ENCODE measurements around the gene DCLK2. TPM values are rescaled to one million over a fixed set of nuclear protein-coding genes. Genes with fewer than 3 reads are reported as not detected.
A peak's percentile ranks its signal among the peaks of the same experiment; 100 is the strongest.

DCLK2 gene
- total and polyA plus RNA-seq, 4 donors = 2.4 to 17.9 (median 12.7) TPM

DNA sequence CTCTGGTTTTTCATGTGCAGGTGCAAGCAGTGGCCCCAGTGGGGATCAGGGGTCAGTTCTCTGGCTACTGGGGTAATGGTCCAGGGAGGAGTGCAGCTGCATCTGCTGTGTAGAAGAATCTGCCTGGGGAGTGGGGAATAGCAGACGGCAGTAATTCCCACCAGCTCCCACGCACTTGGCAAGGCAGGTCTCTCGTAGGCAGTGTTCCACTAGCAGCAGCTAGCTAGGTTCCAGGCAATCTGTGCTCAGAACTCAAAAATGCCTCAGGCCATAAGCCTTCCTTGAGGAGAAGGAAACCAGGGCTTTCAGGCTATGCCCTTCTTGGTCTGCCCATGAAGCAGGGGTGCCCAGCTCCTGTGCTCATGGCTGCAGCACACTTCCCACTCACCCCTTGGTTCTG lies 38.8 kb downstream of the DCLK2 start:
- ATAC-seq (ENCODE audit: low FRiP score) (peak; percentile 55), DNase-seq (peak; percentile 69 to 83)
- Histone ChIP-seq H3K4me1 (ENCODE audit: control insufficient read depth in 1 of 2, insufficient read depth in 2 of 2, low read length in 2 of 2) (peaks cover 2 to 5% of the 10 kb centered on the region in 2 donors), H3K27me3 (ENCODE audit: control insufficient read depth in 1 of 2, insufficient read depth in 2 of 2, low read length in 1 of 2) (no peaks in the 10 kb centered on the region), H3K4me3 (ENCODE audit: low read length in 2 of 2) (no peak overlapping the region), H3K27ac (ENCODE audit: low read depth in 1 of 2, low read length in 2 of 2) (peak overlapping the region in 1 of 2 donors; percentile 65), H3K9me3 (ENCODE audit: control insufficient read depth, low read length) (no peaks in the 10 kb centered on the region), H3K36me3 (ENCODE audit: control insufficient read depth in 1 of 2, insufficient read depth in 2 of 2, low read length in 1 of 2) (no peaks in the 10 kb centered on the region)
- intact Hi-C loops (cut with DNase I) = loop anchor here in 1 of 2 donors (5.0 kb wide), 1 partner anchor 40 kb away; the partner anchor contains the start of gene DCLK2
- 2 to 6% methylated on average over 3 of the region's 3 CpGs for WGBS, 2 donors

DNA sequence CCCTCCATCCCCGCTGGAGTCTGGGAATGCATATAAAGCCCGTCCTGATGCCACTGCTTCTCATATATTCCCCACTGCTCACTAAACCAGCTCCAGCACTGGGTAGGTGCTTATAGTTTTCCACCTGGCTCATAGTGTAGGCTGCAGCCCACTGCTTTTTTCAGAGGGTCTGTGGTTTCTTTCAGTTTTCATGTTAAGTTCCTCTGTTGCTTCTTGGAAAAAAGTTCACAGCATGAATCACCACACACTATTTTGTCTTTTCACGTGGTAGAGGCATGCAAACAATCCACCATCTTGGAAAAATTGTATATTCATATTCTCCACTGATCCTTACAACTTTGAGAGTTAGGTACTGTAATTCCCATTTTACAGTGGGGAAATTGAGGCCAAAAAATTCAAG lies 39.4 kb downstream of the DCLK2 start:
- peak overlapping the region in 1 of 2 donors; percentile 65 for H3K27ac ChIP-seq (ENCODE audit: low read depth in 1 of 2, low read length in 2 of 2)
- intact Hi-C loops (cut with DNase I) = loop anchor here in 1 of 2 donors (5.0 kb wide), 1 partner anchor 40 kb away; the partner anchor contains the start of gene DCLK2
- H3K9me3 ChIP-seq (ENCODE audit: control insufficient read depth, low read length) = no peaks in the 10 kb centered on the region
- WGBS, 2 donors = 59 to 60% methylated on average over 3 of the region's 3 CpGs
- peaks cover 2 to 5% of the 10 kb centered on the region in 2 donors for H3K4me1 ChIP-seq (ENCODE audit: control insufficient read depth in 1 of 2, insufficient read depth in 2 of 2, low read length in 2 of 2)
- no peak overlapping the region for H3K4me3 ChIP-seq (ENCODE audit: low read length in 2 of 2)
- no peak for ATAC-seq (ENCODE audit: low FRiP score)
- no peaks in the 10 kb centered on the region for H3K27me3 ChIP-seq (ENCODE audit: control insufficient read depth in 1 of 2, insufficient read depth in 2 of 2, low read length in 1 of 2)
- H3K36me3 ChIP-seq (ENCODE audit: control insufficient read depth in 1 of 2, insufficient read depth in 2 of 2, low read length in 1 of 2) = no peaks in the 10 kb centered on the region
- DNase-seq = no peak

DNA sequence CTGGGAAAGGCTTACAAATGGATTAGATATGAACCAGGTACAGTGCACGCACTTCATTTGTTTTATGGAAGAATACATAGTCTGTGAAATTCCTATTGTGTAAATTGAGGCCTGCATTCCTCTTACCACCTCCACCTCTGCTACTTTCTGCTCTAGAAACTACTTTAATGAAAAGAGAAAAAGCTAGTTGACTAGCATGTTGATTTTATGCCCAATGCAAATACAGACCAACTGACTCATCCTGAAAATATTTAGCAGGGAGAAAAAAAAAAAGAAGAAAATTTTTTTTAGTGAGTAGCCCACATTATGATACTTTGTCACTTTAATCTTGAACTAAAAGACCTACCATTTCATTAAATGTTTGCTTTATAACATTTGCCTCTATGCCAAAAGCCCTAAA lies 41.2 kb downstream of the DCLK2 start:
- Histone ChIP-seq H3K27ac (ENCODE audit: low read depth in 1 of 2, low read length in 2 of 2) (no peak overlapping the region), H3K9me3 (ENCODE audit: control insufficient read depth, low read length) (no peaks in the 10 kb centered on the region), H3K27me3 (ENCODE audit: control insufficient read depth in 1 of 2, insufficient read depth in 2 of 2, low read length in 1 of 2) (no peaks in the 10 kb centered on the region), H3K4me3 (ENCODE audit: low read length in 2 of 2) (no peak overlapping the region), H3K36me3 (ENCODE audit: control insufficient read depth in 1 of 2, insufficient read depth in 2 of 2, low read length in 1 of 2) (no peaks in the 10 kb centered on the region), H3K4me1 (ENCODE audit: control insufficient read depth in 1 of 2, insufficient read depth in 2 of 2, low read length in 2 of 2) (peaks cover 2 to 5% of the 10 kb centered on the region in 2 donors)
- 78 to 83% methylated on average over 1 of the region's 1 CpG for WGBS, 2 donors
- no peak for ATAC-seq (ENCODE audit: low FRiP score)
- intact Hi-C loops (cut with DNase I) = loop anchor here in 1 of 2 donors (5.0 kb wide), 1 partner anchor 42 kb away; the partner anchor contains the start of gene DCLK2
- no peak for DNase-seq

DNA sequence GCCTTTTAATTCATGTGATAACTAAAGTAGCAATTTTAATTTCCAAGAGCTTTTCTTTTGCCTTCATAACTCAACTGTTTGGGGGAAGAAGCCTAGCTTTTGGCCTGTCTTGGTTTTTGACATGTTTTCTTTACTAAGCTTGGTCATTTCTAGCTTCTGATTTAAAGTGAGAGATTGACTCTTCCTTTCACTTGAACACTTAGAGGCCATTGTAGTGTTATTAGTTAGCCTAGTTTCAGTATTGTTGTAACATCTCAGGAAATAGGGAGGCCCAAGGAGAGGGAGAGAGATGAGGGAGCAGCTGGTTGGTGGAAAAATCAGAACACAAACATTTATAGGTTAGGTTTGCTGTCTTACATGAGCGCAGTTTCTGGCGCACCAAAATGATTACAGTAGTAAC lies 44.8 kb downstream of the DCLK2 start:
- Histone ChIP-seq H3K4me3 (ENCODE audit: low read length in 2 of 2) (no peak overlapping the region), H3K4me1 (ENCODE audit: control insufficient read depth in 1 of 2, insufficient read depth in 2 of 2, low read length in 2 of 2) (peaks cover 0 to 3% of the 10 kb centered on the region in 2 donors), H3K9me3 (ENCODE audit: control insufficient read depth, low read length) (no peaks in the 10 kb centered on the region), H3K36me3 (ENCODE audit: control insufficient read depth in 1 of 2, insufficient read depth in 2 of 2, low read length in 1 of 2) (no peaks in the 10 kb centered on the region), H3K27me3 (ENCODE audit: control insufficient read depth in 1 of 2, insufficient read depth in 2 of 2, low read length in 1 of 2) (no peaks in the 10 kb centered on the region), H3K27ac (ENCODE audit: low read depth in 1 of 2, low read length in 2 of 2) (no peak overlapping the region)
- intact Hi-C loops (cut with DNase I) = no loop called here
- DNase-seq (no peak), ATAC-seq (ENCODE audit: low FRiP score) (no peak)
- 97 to 99% methylated on average over 2 of the region's 2 CpGs for WGBS, 2 donors

DNA sequence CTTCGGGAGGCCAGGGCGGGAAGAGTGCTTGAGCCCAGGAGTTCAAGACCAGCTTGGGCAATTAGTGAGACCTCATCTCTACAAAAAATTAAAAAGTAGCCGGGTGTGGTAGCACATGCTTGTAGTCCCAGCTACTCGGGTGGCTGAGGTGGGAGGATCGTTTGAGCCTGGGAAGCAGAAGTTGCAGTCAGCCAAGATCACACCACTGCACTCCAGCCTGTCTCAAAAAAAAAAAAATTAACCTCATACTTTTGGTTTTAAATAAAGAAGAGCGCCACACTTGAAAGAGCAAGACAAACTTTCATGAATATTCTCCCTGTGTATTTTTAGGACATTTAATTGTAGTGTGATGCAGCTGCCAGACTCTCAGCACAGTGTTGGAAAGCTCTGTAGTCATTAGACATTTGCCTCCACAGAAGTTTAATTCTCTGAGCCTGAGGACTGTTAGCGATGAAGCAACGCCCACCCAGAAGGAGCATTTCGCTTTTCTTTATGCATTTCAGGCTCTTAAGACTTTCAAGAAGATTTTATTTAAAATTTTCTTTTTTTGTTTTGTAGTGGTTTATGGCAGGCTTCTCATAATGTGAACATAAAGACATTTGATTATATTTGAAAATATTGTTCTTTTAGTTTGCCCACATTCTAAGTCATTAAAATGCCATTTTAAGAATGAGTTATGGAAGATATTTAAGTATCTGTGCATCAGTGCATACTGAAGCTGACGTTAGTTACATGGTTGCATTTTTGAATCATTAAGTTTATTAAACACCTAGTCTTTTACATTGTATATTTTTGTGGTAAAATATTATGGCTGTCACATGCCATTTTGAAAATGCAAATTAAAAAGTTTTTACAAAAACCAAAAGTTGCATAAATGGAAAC lies 45.8 kb downstream of the DCLK2 start:
- no peak for ATAC-seq (ENCODE audit: low FRiP score)
- 81 to 89% methylated on average over 10 of the region's 10 CpGs for WGBS, 2 donors

DNA sequence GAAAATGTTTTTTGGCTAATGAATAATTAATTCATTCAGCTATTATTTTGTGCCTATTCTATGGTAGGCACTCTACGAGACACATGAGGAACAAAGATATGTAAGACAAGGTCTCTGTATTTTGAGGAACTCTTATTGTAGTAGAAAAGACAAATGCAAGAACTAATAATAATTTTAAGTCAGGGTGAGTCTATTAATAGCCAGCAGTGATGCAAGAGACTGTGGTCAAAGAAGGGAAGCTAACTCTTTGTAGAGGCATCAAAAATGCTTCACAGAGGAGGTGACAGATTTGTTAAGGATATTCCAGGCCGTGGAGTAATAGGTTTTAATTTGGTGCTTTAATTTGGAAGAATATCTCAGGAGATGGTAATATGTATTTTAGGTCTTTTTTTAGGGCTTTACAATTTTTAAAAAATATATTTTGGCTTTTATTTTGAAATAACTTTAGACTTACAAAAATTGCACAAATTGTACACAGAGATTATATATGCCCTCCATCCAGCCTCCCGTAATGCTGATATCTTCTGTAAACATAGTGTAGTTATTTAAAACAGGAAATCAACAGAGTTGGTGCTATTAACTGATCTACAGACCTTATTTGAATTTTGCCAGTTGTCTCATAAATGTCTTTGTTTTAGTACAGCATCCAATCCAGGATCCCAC lies 48.1 kb downstream of the DCLK2 start:
- H3K27me3 ChIP-seq (ENCODE audit: control insufficient read depth in 1 of 2, insufficient read depth in 2 of 2, low read length in 1 of 2) = no peaks in the 10 kb centered on the region
- intact Hi-C loops (cut with DNase I) = no loop called here
- no peak overlapping the region for H3K4me3 ChIP-seq (ENCODE audit: low read length in 2 of 2)
- H3K27ac ChIP-seq (ENCODE audit: low read depth in 1 of 2, low read length in 2 of 2) = no peak overlapping the region
- ATAC-seq (ENCODE audit: low FRiP score) (no peak), DNase-seq (no peak)
- no peaks in the 10 kb centered on the region for H3K36me3 ChIP-seq (ENCODE audit: control insufficient read depth in 1 of 2, insufficient read depth in 2 of 2, low read length in 1 of 2)
- H3K9me3 ChIP-seq (ENCODE audit: control insufficient read depth, low read length) = no peaks in the 10 kb centered on the region
- WGBS, 2 donors = 26 to 30% methylated on average over 3 of the region's 3 CpGs
- peaks cover 0 to 3% of the 10 kb centered on the region in 2 donors for H3K4me1 ChIP-seq (ENCODE audit: control insufficient read depth in 1 of 2, insufficient read depth in 2 of 2, low read length in 2 of 2)

More for the DNA sequence above, 45.8 kb downstream of the DCLK2 start:
- H3K36me3 ChIP-seq (ENCODE audit: control insufficient read depth in 1 of 2, insufficient read depth in 2 of 2, low read length in 1 of 2) = no peaks in the 10 kb centered on the region
- H3K9me3 ChIP-seq (ENCODE audit: control insufficient read depth, low read length) = no peaks in the 10 kb centered on the region
- intact Hi-C loops (cut with DNase I) = no loop called here
- H3K27ac ChIP-seq (ENCODE audit: low read depth in 1 of 2, low read length in 2 of 2) = no peak overlapping the region
- no peak for DNase-seq
- no peak overlapping the region for H3K4me3 ChIP-seq (ENCODE audit: low read length in 2 of 2)
- no peaks in the 10 kb centered on the region for H3K27me3 ChIP-seq (ENCODE audit: control insufficient read depth in 1 of 2, insufficient read depth in 2 of 2, low read length in 1 of 2)
- peaks cover 0 to 3% of the 10 kb centered on the region in 2 donors for H3K4me1 ChIP-seq (ENCODE audit: control insufficient read depth in 1 of 2, insufficient read depth in 2 of 2, low read length in 2 of 2)

DNA sequence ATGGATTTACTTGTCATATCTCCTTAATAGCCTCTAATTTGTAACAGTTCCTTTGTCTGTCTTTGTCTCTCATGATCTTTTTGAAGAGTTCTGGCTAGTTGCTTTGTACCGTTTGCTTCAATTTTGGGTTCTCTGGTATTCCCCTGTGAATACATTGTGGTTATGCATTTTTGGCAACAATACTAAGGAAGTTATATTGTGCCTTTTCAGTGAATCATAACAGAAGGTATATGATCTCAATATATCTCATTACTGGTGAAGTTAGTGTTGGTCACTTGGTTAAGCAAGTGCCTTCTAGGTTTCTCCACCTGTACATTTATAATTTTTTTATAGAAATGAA lies 48.6 kb downstream of the DCLK2 start:
- no peak overlapping the region for H3K4me3 ChIP-seq (ENCODE audit: low read length in 2 of 2)
- peaks cover 0 to 3% of the 10 kb centered on the region in 2 donors for H3K4me1 ChIP-seq (ENCODE audit: control insufficient read depth in 1 of 2, insufficient read depth in 2 of 2, low read length in 2 of 2)
- H3K36me3 ChIP-seq (ENCODE audit: control insufficient read depth in 1 of 2, insufficient read depth in 2 of 2, low read length in 1 of 2) = no peaks in the 10 kb centered on the region
- 9 to 16% methylated on average over 1 of the region's 1 CpG for WGBS, 2 donors
- no peak for ATAC-seq (ENCODE audit: low FRiP score)
- no peak for DNase-seq
- no peak overlapping the region for H3K27ac ChIP-seq (ENCODE audit: low read depth in 1 of 2, low read length in 2 of 2)
- no peaks in the 10 kb centered on the region for H3K9me3 ChIP-seq (ENCODE audit: control insufficient read depth, low read length)
- intact Hi-C loops (cut with DNase I) = no loop called here
- H3K27me3 ChIP-seq (ENCODE audit: control insufficient read depth in 1 of 2, insufficient read depth in 2 of 2, low read length in 1 of 2) = no peaks in the 10 kb centered on the region

DNA sequence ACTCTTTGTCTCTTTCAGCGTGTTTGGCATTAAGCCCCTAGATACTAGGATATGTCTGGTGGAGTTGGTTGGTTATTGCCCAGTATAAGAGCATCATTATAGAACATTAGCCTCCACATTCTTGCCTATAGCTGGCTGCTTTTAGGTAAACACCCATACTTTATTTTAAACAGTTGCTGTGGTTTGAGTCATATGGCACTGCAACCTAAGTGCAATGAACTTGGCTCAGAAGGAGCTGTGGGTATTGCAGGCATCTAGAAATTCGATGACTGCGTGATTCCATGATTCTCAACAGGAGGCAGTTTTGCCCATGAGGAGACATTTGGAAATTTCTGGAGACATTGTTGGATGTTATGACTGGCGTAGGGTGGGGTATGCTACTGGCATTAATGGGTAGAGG lies 49.5 kb downstream of the DCLK2 start:
- WGBS, 2 donors = 95 to 97% methylated on average over 4 of the region's 4 CpGs
- intact Hi-C loops (cut with DNase I) = no loop called here
- Histone ChIP-seq H3K36me3 (ENCODE audit: control insufficient read depth in 1 of 2, insufficient read depth in 2 of 2, low read length in 1 of 2) (no peaks in the 10 kb centered on the region), H3K4me3 (ENCODE audit: low read length in 2 of 2) (no peak overlapping the region), H3K4me1 (ENCODE audit: control insufficient read depth in 1 of 2, insufficient read depth in 2 of 2, low read length in 2 of 2) (peaks cover 0 to 3% of the 10 kb centered on the region in 2 donors), H3K9me3 (ENCODE audit: control insufficient read depth, low read length) (no peaks in the 10 kb centered on the region), H3K27me3 (ENCODE audit: control insufficient read depth in 1 of 2, insufficient read depth in 2 of 2, low read length in 1 of 2) (no peaks in the 10 kb centered on the region), H3K27ac (ENCODE audit: low read depth in 1 of 2, low read length in 2 of 2) (no peak overlapping the region)
- ATAC-seq (ENCODE audit: low FRiP score) (no peak), DNase-seq (no peak)

Data from aorta (tissue), 5 donors.